ENCODE measurements around the gene RELL1.

GRCh38 chr4:37689353-37690095, 3.3 kb upstream of the RELL1 start:
- TF ChIP-seq CTCF (IDR thresholded peaks at IDR 0.05; ENCODE audit: insufficient read depth, low read depth, low read length) (no peak), EZH2 (IDR thresholded peaks at IDR 0.05; ENCODE audit: insufficient read depth, low read length) (no peak)
